DMS 273 (cell line): ENCODE results near the gene NSG1.
"Not testable (repeated sequence)": the region's sequence is repeated elsewhere in the genome, so short reads cannot be mapped to it uniquely, and the experiment has no call there.

Source experiments
- DNase-seq: peaks from one replicate; lab custom pipeline; 2025; ENCODE audit not compliant: unreplicated experiment; lab: John Stamatoyannopoulos, UW

Gene NSG1

GRCh38 chr4:4461850-4462249 is 74.9 kb downstream of the NSG1 start:
- DNase-seq, result no peak

- DNase-seq, result no peak
Measured at GRCh38 chr4:4462970-4463369, 76.1 kb downstream of the NSG1 start.

- DNase-seq, result not testable (repeated sequence)
Measured at GRCh38 chr4:4465238-4465637, 78.3 kb downstream of the NSG1 start.
